Chondrocyte (in vitro differentiated cells): Measurements from ENCODE around the gene SAMD11. TPM values are rescaled to one million over a fixed set of nuclear protein-coding genes. Genes with fewer than 3 reads are reported as not detected.
A peak's percentile ranks its signal among the peaks of the same experiment; 100 is the strongest.
"Not testable (repeated sequence)": the region's sequence is repeated elsewhere in the genome, so short reads cannot be mapped to it uniquely, and the experiment has no call there.

ENCODE experiments used
- DNase-seq: peaks from one replicate; pipeline ENCODE4 v3.0.0; 2021; ENCODE audit warnings: mixed read lengths, low spot score
- H3K27ac Mint-ChIP-seq: one replicate; pipeline ENCODE4 v1.8.0; 2021; ENCODE audit warnings: mild to moderate bottlenecking, moderate library complexity, mixed read lengths; ENCODE audit not compliant: unreplicated experiment
- H3K27me3 Mint-ChIP-seq: 2 replicates; pipeline ENCODE4 v1.8.0; 2021; ENCODE audit warnings: low read depth, mixed read lengths
- H3K36me3 Mint-ChIP-seq: 2 replicates; pipeline ENCODE4 v1.8.0; 2021; ENCODE audit warnings: low read depth, mixed read lengths
- H3K4me1 Mint-ChIP-seq: 2 replicates; pipeline ENCODE4 v1.8.0; 2021; ENCODE audit warnings: low read depth, mild to moderate bottlenecking, mixed read lengths
- H3K4me3 Mint-ChIP-seq: one replicate; pipeline ENCODE4 v1.8.0; 2021; ENCODE audit warnings: mild to moderate bottlenecking, moderate library complexity, mixed read lengths; ENCODE audit not compliant: unreplicated experiment
- H3K9me3 Mint-ChIP-seq: 2 replicates; pipeline ENCODE4 v1.8.0; 2021; ENCODE audit warnings: low read depth, mixed read lengths
- total RNA-seq: library from RNA; stranded (reverse); gene quantifications from 3 replicates; pipeline ENCODE4 v1.2.1, GENCODE V29; 2021
- TF ChIP-seq, protein P1 (sequence below): fragments of 200-600 bp; sonication (generic); IDR thresholded peaks from 2 replicates; pipeline ENCODE4 v1.5.0; 2021; ENCODE audit warnings: antibody characterized with exemption, mild to moderate bottlenecking, moderate library complexity

The SAMD11 gene
- total RNA-seq, 1 donor from 2014 or later, result 3.4 TPM

DNA sequence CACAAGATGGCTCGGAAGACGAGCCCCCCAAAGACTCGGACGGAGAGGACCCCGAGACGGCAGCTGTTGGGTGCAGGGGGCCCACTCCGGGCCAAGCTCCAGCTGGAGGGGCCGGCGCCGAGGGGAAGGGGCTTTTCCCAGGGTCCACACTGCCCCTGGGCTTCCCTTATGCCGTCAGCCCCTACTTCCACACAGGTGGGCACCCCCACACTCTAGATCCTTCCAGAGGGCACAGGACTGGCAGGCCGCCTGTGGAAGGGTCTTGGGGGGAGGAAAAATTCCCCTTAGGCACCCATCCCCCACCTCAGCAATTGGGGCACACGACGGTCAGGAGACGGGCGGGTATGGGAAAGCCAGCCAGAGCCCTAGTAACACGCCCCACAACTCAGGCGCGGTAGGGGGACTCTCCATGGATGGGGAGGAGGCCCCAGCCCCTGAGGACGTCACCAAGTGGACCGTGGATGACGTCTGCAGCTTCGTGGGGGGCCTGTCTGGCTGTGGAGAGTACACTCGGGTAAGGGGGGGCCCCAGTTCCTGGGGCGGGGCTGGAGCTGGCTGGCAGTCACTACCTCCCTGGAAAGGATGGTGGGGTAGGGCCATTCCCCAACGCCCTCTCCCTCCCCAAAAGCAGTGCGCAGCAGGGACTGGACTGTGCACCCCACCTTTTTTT, 19.3 kb downstream of the SAMD11 start:
- Mint-ChIP-seq H3K9me3 (no peaks in the 10 kb centered on the region), H3K4me3 (no peak overlapping the region)

DNA sequence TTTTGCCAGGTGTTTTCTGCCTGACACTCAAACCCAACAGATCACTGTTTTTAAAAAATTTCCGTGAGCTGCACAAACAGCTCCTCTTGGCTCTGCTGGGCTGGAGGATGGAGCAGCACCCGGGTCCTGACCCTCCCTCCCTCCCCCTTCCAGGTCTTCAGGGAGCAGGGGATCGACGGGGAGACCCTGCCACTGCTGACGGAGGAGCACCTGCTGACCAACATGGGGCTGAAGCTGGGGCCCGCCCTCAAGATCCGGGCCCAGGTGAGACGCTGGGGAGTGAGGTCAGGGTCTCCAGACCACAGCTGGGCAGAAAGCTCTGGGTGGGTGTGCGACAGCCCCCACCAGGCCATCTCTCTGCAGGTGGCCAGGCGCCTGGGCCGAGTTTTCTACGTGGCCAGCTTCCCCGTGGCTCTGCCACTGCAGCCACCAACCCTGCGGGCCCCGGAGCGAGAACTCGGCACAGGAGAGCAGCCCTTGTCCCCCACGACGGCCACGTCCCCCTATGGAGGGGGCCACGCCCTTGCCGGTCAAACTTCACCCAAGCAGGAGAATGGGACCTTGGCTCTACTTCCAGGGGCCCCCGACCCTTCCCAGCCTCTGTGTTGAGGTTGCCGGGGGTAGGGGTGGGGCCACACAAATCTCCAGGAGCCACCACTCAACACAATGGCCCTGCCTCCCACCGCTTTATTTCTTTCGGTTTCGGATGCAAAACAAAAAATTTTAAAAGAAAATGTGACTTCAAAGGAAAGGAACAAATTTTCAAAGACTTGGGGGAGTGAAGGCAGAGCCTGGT, 20.0 kb downstream of the SAMD11 start:
- Mint-ChIP-seq H3K27me3 (no peaks in the 10 kb centered on the region), H3K4me1 (peaks cover 21% of the 10 kb centered on the region), H3K4me3 (no peak overlapping the region), H3K9me3 (no peaks in the 10 kb centered on the region), H3K27ac (no peak overlapping the region), H3K36me3 (peaks cover 7% of the 10 kb centered on the region)
- TF ChIP-seq, protein P1, sequence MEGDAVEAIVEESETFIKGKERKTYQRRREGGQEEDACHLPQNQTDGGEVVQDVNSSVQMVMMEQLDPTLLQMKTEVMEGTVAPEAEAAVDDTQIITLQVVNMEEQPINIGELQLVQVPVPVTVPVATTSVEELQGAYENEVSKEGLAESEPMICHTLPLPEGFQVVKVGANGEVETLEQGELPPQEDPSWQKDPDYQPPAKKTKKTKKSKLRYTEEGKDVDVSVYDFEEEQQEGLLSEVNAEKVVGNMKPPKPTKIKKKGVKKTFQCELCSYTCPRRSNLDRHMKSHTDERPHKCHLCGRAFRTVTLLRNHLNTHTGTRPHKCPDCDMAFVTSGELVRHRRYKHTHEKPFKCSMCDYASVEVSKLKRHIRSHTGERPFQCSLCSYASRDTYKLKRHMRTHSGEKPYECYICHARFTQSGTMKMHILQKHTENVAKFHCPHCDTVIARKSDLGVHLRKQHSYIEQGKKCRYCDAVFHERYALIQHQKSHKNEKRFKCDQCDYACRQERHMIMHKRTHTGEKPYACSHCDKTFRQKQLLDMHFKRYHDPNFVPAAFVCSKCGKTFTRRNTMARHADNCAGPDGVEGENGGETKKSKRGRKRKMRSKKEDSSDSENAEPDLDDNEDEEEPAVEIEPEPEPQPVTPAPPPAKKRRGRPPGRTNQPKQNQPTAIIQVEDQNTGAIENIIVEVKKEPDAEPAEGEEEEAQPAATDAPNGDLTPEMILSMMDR, result no peak
- no peak for DNase-seq

More for the DNA sequence above, 19.3 kb downstream of the SAMD11 start:
- TF ChIP-seq, protein P1, result no peak
- DNase-seq, result no peak
- H3K4me1 Mint-ChIP-seq, result peaks cover 28% of the 10 kb centered on the region
- no peaks in the 10 kb centered on the region for H3K27me3 Mint-ChIP-seq
- peaks cover 6% of the 10 kb centered on the region for H3K36me3 Mint-ChIP-seq
- H3K27ac Mint-ChIP-seq, result no peak overlapping the region

DNA sequence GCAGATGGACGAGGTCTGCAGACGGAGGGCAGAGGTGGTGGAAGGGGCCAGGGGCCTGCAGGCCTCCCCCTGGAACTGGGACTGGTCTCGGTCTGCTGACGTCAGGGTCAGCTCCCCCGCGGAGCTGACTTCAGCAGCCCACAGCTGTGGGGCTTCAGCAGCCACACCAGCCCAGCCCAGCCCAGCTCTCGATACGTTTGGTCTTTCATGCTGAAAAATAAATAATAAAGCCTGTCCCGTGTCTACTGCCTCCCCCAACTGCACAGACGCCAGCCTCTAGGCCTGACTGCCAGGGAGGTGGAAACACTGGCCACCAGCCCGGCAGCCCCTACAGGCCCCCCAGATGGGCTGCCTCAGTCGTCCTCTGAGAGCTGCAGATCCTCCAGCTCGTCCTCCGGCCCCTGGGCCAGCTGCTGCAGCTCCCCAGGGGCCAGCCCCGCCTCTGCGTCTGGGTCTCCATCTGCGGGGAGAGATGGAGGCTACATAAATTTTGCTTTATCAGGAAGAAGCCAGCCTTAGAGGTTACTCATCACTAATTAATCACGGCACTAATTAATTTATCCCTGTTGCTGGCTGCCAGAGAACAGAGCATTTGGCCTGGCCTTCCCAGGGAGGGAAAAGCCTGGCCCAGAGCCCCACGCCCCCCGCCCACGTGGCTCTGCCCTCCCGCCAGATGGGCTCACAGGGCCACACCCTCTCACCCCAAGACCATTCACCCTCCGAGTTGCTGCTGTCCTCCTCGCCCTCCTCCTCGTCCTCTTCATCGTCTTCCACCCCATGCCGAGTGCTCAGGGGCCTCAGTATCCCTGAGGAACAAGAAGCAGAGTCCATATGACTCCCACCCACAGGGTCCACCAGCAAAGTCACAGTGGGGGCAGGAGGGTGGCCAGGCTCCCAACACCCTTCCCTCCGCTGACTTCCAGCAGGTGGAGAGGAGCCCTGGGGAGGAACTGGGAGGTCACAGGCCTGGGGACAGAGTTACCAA, 20.9 kb downstream of the SAMD11 start:
- no peak for DNase-seq
- peak overlapping the region; percentile 20 for H3K27ac Mint-ChIP-seq
- peaks cover 10% of the 10 kb centered on the region for H3K36me3 Mint-ChIP-seq
- peaks cover 20% of the 10 kb centered on the region for H3K4me1 Mint-ChIP-seq
- TF ChIP-seq, protein P1, result no peak
- no peaks in the 10 kb centered on the region for H3K27me3 Mint-ChIP-seq
- H3K9me3 Mint-ChIP-seq, result no peaks in the 10 kb centered on the region
- no peak overlapping the region for H3K4me3 Mint-ChIP-seq

DNA sequence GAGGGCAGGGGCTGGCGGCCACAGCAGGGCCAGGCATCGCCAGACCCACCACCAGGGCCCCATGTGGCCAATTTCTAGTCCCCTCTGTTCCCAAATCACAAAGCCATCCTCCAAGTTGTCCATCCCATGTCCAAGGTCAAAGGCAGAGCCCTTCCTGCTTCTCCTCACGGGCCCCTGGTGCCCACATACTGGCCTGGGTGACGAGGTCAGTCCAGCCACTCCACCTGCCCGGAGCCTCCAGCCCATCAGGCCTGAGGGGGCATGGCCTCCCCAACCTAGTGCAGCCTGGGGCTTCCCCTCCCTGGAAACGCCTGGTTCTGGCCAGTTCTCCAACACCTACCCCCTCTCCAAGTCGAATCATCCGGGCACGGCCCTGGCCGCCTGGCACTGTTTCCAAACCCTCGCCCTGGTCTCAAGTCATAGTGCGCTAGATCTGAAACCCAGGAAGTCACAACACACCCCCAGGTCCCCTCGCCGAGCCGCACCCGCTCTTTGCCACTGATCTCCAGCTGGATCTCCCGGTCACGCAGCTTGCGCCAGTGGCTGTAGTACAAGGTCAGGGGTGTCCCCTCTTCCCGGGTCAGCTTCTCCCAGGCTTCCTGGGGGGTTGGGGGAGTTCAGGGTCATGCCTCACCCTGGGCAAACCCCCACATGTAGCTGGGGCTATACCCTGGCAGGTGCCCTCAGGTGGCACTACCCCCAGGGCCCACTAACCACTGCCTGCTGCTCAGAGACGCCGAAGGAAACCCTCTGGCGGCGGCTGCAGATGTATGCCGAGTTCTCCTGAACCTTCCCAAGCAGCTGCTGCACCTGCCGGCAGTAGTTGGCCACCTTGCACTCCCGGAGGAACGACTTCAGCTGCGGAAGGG, 22.2 kb downstream of the SAMD11 start:
- Mint-ChIP-seq H3K27me3 (no peaks in the 10 kb centered on the region), H3K9me3 (no peaks in the 10 kb centered on the region), H3K27ac (no peak overlapping the region), H3K36me3 (peaks cover 16% of the 10 kb centered on the region), H3K4me1 (peaks cover 20% of the 10 kb centered on the region), H3K4me3 (no peak overlapping the region)
- TF ChIP-seq, protein P1, result no peak
- DNase-seq, result no peak

DNA sequence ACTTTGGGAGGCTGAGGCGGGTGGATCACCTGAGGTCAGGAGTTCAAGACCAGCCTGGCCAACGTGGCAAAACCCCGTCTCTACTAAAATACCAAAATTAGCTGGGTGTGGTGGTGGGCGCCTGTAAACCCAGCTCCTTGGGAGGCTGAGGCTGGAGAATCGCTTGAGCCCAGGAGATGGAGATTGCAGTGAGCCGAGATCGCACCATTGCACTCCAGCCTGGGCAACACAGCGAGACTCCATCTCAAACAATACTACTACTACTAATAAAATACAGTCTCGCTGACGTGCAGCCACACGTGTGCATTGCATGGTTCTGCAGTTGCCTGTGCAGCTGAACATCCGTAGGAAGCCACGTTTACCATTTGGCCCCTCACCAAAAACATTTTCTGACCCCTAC, 23.1 kb downstream of the SAMD11 start:
- not testable (repeated sequence) for H3K27me3 Mint-ChIP-seq, H3K9me3 Mint-ChIP-seq, DNase-seq, H3K4me3 Mint-ChIP-seq, H3K27ac Mint-ChIP-seq
- H3K36me3 Mint-ChIP-seq, result peaks cover 19% of the 10 kb centered on the region
- peaks cover 16% of the 10 kb centered on the region for H3K4me1 Mint-ChIP-seq
